Stimulated activated CD4-positive, alpha-beta T cell treated with anti-CD3 and anti-CD28 coated beads, TNF-alpha, amount 100 ng/mL, for 24 hours (primary cell): ENCODE results near the gene HUS1B.

ENCODE experiments used
- DNase-seq, 3 experiments: peaks; one replicate each; pipeline ENCODE4 v3.0.0-alpha.2; 2020; ENCODE audit warnings: low read depth in 3 of 3

HUS1B gene

GRCh38 chr6:622462-622861 lies 34.4 kb downstream of the HUS1B start:
- no peak for DNase-seq

GRCh38 chr6:621931-622330 lies 35.0 kb downstream of the HUS1B start:
- DNase-seq: no peak

- DNase-seq: no peak
These were observed 36.0 kb downstream of the HUS1B start for GRCh38 chr6:620950-621349.

- no peak for DNase-seq
These were observed 36.7 kb downstream of the HUS1B start for GRCh38 chr6:620166-620565.

GRCh38 chr6:617456-618100 lies 39.3 kb downstream of the HUS1B start:
- peak in 1 of 3 experiments; percentile 4 for DNase-seq

GRCh38 chr6:613981-614380 lies 42.9 kb downstream of the HUS1B start:
- no peak for DNase-seq

GRCh38 chr6:611928-612327 lies 45.0 kb downstream of the HUS1B start:
- DNase-seq: no peak

- DNase-seq: no peak
These were observed 46.0 kb downstream of the HUS1B start for GRCh38 chr6:610882-611281.

GRCh38 chr6:609905-610304 lies 47.0 kb downstream of the HUS1B start:
- no peak for DNase-seq

GRCh38 chr6:606829-607379 lies 50.0 kb downstream of the HUS1B start:
- DNase-seq: no peak
